ENCODE results near the gene RBMX.
A peak's percentile ranks its signal among the peaks of the same experiment; 100 is the strongest.
"Not testable (repeated sequence)": the region's sequence is repeated elsewhere in the genome, so short reads cannot be mapped to it uniquely, and the experiment has no call there.

RBMX gene

DNA sequence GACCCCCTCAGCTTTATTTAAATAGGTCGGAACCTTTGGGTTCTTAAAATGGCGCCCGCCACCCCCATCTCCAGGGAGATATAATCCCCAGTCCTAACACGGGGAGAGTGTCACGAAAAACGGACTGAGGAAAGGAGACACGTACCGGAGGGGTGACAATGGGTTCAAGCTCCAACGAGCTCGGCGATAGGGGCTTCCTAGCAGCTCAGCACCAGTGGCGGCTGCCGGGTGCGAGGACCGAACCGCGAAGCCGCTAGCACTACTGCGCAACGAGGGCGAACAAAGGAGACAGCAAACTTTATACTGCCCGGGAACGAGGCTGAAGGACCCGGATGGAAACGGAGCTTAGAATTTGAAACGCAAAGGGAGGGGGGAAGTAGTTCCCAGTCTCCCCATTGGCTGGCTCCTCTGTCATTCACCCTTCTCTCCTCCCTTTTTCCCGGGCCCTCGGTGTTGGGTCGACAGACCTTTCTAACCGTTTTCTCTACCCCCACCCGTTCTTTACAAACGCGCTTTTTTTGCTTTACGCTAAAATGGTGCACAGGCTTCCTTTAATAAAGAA, at the start of gene RBMX:
Gene RBMX (minus strand): TSS at position 274 of the 562 bp plus-strand sequence. CDS start 1,298 bp downstream, outside the sequence.
- peak; percentile 79 for DNase-seq

DNA sequence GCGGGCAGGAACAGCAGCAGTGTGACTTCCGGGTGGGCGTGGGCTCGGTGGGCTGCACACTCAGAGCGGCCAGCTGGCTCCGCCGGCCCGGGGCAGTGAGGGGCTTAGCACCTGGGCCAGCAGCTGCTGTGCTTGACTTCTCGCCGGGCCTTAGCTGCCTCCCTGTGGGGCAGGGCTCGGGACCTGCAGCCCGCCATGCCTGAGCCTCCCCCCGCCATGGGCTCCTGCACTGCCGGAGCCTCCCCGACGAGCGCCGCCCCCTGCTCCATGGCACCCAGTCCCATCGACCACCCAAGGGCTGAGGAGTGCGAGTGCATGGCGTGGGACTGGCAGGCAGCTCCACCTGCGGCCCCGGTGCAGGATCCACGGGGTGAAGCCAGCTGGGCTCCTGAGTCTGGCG, 40.9 kb upstream of the RBMX start:
- DNase-seq: not testable (repeated sequence)

DNA sequence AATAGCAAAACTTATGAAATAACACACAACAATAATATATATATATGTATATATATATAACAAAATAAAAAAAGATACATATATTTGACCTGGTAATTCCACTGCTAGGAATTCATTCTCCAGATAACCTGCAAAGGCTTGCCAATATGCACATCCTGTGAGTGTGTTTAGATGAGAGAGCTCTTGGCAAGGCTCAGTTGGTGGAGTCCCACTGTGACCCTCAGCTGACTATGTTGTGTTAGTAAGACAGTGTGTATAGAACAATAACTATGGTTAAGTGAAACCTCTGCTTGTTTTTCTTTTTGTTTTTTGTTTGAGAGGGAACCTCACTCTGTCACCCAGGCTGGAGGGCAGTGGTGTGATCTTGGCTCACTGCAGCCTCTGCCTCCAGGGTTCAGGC, 39.5 kb upstream of the RBMX start:
- no peak for DNase-seq

DNA sequence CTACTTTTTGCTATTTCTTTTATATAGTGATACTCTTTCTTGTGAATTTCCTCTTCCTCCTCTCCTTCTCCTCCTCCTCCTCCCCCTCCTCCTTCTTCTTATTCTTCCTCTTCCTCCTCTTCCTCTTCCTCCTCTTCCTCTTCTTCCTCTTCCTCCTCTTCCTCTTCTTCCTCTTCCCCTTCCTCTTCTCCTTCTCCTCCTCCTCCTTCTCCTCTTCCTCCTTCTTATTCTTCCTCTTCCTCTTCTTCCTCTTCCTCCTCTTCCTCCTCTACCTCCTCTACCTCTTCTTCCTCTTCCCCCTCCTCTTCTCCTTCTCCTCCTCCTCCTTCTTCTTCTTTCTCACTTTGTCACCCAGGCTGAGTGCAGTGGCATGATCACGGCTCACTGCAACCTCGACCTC, 36.3 kb upstream of the RBMX start:
- DNase-seq: no peak

DNA sequence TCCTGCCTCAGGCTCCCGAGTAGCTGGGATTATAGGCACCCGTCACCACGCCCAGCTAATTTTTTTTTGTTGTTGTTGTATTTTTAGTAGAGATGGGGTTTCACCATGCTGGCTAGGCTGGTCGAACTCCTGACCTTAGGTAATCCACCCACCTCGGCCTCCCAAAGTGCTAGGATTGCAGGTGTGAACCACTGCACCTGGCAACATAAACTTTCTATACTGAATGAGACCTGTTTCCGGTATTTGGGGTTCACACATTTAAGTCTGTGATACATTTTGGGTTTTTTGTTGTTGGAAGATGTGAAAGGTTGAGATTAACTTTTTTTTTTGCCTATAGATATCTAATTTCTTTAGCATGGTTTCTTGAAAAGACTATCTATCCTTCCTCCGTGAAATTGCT, 31.1 kb upstream of the RBMX start:
- not testable (repeated sequence) for DNase-seq

DNA sequence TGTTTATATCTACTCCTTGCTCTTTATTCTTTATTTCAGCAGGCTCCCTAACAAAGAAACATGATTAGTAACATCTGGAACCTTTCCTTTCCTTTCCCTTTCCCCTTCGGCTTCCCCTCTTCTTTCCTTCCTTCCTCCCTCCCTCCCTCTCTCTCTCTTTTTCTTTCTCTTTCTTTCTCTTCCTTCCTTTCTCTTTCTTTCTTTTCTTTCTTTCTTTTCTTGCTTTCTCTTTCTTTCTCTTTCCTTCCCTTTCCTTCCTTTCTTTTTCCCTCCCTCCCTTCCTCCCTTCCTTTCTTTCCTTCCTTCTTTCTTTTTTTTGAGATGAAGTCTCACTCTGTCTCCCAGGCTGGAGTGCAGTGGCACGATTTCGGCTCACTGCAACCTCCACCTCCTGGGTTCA, 30.7 kb upstream of the RBMX start:
- DNase-seq: no peak

DNA sequence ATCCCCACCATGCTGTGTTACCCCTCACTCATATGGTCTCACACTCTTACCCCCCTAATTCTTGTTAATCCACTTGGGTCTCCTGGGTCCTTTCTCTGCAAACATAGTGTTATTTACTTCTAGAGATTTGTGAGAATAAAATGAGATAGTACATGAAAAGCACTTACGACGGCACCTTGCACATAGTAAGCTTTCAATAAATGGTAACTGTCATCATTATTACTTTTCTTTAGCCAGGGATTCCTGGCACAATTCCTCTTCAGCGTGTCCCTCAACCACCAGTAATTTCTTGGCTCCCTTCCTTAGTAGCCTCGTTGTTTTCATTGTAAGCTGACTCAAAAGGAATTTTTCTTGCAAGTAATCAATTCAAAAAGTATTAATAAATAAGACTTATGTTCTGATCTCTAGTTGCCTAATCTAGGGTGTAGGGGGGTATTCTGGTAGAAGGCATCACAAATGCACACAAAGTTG, 30.1 kb upstream of the RBMX start:
- no peak for DNase-seq

DNA sequence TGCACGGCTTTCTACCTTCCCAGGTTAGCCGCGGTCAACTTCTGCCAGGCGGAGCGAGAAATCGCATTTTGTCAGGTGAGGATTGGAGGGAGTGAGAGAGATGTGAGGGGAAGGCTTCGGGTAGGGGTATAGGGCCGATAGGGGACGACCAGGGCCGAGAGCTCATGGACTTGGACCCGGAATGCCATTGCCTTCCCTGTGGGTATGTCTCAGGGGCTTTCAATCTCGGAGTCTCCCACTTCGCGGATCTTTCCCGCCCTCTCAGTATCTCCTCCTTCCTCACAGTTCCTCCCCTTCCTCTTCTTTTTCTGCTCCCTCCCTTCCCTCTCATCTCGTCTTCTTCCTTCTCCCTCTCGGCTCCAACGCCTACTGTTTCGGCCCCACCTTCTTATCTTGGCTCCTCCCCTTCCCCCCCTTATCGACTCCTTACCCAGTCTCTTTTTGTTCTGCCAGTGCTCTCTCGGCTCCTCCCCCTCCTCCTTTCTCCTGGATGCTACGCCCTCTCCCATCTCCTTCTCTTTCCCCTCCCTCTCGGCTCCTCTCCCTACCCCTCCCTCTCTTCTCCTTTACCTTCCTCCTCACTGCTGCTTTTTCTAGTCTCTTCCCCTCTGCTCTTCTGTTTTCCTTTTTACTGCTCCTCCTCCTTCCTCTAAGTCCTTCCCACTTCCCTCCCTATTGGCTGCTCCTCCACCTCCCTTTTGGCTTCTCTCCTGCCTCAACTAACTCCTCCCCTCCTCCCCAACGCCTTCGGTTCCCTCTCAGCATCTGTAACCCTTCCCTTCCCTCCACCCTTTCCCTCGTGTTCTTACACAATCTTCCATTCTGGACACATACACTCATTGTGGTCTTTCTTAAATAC, 29.4 kb upstream of the RBMX start:
- DNase-seq: peak; percentile 73

DNA sequence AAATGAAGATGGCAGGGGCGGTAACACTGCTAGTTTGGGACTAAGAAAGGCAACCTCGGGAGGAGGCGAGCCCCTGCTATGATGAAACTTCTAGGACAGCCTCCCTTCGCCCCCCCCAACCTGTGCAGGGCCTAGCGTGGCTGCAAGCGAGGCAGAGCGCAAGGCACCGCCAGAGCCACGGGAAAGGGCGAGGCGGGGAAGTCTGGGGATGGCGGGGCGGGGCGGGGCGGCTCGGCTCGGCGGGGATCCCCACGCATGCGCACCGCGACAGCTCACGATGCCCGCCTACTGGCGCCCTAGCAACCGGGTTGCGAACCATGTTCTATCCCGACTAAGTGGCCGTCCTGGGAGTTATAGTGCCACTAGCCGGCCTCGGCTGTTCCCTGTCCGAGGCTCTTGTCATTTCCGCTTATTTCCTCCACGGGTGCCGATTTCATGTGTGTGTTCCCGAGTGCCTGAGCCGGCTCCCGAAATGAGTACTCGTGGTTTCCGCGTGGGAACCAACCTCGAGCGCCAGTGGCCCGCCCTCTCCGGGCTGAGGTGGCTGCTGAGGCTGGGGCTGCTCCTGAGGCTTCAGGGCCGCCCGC, 28.7 kb upstream of the RBMX start:
- DNase-seq: peak; percentile 39

DNA sequence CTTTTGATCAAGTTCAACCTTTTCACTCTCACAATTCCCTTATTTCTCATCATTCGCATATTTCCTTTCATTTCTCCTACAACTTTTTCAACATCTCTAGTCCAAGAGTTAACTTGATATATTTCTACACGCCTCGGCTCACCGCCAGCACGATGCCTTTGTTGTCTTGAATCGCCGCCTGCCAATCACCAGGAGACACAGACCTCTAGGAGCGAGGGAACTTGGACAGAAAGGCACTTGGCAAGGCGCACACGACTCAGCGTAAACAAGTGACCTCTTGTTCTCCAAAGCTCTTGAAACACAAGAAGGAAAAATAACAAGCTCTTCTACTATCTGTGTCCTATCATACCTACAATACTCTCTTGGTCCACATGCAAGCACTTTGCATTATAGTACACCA, 27.1 kb upstream of the RBMX start:
- no peak for DNase-seq

DNA sequence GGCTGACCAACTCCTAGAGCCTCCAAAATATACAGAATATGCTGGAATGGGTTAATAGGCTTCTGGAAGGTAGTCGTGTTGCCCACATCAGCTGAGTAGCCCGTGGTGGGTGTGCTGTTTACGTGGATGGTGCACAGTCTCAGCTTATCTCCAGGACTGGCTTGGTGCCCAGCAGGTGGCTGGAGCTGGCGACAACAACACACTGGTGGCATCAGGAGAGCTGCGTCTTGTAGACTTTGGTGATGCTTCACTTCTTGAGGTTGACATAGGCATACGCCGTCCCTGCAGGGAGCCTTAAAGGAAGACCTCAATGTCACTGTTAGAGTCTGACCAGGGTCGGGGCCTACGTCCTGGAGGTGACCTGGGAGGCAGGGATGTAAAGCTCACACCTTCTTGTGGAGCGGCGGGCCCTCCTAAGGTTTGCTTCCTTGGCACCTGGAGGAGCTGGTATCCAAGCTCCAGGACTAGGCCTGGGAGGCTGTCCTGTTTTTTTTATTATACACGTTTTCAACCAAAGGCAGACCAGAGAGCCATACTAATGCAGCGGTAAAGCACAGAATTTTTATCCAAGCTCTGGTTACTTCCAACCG, 26.5 kb upstream of the RBMX start:
- DNase-seq: no peak

DNA sequence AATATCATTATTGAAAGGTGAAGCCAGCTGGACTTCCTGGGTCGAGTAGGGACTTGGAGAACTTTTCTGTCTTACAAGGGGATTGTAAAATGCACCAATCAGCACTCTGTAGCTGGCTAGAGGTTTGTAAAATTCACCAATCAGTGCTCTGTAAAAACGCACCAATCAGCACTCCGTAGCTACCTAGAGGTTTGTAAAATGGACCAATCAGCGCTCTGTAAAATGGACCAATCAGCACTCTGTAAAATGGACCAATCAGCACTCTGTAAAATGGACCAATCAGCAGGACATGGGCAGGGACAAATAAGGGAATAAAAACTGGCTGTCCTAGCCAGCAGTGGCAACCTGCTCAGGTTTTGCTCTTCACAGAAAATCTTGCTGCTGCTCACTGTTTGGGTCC, 23.5 kb upstream of the RBMX start:
- not testable (repeated sequence) for DNase-seq

DNA sequence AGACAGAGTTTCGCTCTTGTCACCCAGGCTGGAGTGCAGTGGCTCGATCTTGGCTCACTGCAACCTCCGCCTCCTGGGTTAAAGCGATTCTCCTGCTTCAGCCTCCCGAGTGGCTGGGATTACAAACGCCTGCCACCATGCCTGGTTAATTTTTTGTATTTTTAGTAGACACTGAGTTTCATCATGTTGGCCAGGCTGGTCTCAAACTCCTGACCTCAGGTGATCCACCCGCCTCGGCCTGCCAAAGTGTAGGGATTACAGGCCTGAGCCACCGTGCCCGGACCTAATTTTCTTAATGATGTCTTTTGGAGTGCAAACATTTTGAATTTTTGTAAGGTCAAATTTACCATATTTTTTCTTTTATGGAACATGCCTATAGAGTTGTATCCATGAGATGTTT, 19.5 kb upstream of the RBMX start:
- DNase-seq: not testable (repeated sequence)

DNA sequence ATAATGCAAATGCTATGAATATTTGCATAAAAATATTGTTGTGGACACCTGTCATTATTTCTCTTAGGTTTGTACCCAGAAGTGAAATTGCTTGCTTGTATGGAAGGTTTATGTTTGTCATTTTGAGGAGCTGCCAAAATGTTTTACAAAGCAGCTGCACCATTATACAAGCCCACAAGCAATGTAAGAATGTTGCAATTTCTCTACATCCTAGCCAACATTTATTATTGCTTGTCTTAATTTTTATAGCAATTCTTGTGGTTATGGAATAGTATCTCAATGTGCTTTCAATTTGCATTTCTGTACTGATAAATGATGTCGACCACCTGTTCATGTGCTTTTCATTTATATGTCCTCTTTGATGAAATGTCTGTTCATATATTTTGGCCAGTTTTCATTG, 18.7 kb upstream of the RBMX start:
- DNase-seq: peak; percentile 50

DNA sequence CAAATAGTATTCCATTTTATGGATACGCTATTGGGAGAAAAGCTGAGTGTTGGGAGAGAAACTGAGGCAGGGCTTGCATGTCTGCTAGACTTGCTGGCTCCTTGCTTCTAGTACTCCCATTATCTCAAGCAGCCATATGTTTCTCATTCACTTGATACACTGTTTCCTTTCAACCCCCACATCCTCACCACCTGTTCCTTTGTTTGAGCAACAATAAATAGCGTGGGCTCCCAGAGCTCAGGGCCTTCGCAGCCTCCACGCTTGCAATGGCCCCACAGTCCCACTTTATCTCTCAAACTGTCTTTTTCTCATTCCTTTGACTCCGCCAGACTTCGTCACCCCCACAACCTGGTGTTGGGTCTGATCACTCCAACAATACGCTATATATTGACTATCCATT, 18.2 kb upstream of the RBMX start:
- DNase-seq: peak; percentile 25

DNA sequence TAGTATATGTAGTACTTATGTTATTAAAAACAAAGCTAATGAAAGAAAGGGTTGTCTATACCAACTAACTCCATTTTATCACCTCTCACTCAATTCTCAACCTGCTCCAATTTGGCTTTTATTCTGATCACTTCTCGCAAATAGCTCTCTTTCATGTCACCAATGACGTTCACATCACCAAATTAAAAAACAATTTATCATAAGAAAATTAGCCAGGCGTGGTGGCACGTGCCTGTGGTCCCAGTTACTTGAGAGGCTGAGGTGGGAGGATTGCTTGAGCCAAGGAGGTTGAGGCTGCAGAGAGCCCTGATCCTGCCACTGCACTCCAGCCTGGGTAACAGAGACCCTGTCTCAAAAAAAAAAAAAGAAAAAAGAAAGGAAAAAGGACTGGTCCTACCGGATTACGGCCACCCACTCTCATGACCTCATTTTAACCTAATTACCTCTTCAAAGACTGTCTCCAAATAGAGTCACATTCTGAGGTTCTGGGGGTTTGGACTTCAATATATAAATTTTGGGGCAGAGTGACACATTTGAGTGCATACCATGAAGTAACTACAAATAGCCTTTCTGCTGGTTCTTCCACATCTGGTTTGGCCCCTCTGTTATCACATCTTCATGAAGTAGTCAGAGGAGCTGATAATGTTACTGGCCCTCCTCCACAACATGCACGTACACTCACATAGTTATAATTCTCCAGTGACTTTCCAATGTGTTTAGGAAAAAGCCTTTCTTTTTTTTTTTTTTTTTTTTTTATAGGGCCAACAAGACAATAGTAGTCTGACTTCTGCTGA, 15.8 kb upstream of the RBMX start:
- no peak for DNase-seq

DNA sequence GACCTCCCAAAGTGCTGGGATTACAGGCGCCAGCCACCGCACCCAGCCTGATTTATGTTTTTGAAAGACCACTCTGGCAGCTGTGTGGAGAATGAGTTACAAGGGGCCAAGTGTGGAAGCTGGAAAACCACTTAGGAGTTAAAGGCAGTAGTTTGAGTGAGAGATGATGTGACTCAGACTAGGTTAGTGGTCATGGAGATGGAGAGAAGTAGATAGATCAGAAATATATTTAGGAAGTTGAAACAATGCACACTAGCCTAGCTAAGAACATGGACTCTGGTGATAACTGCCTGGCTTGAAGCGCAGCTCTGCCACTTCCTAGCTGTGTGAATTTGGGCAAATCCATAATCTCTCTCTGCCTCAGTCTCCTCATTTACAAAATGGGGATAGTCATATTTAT, 11.9 kb upstream of the RBMX start:
- DNase-seq: no peak

DNA sequence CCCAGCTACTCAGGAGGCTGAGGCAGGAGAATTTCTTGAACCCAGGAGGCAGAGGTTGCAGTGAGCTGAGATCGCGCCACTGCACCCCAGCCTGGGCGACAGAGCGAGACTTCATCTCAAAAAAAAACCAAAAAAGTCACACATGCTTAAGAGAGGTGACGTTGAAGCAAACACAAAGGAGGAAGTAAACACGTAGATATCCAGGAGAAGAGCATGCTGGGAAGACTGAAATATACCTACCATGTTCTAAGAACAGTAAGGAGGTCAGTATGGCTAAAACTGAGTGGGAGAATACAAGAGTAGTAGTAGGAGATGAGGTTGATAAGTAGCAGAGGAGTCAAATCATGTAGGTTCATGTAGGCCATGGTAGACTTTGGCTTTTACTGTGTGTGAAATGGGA, 10.1 kb upstream of the RBMX start:
- not testable (repeated sequence) for DNase-seq

DNA sequence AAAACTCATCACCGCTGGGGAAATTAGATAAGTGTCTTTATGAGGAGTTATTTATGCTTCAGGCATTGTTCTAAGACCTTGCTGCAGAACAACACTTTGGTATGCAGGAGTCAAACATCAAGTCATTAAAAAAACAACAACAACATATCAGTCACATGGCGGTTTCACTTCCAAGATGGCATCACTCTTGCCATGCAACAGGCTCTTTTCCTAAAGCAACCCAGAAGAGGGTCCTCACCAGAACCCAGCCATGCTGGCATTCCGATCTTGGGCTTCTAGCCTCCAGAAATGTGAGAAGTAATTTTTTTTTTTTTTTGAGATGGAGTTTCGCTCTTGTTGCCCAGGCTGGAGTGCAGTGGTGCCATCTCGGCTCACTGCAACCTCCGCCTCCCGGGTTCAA, 8.7 kb upstream of the RBMX start:
- no peak for DNase-seq

DNA sequence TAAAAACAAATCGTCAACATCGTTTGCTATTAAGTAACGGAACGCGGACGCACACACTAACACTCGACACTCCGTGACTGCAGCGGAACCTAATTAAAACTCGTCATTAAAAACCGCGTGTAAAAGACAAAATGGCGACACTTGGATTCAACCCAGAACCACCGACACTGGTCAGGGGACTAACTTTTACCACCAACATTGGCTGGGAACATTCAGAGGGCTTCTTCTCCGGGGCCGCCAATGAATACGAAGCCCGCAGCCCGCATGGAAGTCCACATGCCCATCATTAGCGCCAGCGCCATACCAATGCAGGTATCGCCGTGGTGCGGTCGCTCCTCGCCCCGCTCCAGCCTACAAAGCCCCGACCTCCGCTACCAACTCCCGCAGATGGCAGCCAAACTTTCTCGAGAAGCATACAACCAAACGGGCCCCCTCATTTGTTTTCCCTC, 498 bp downstream of the RBMX start:
- DNase-seq: no peak

DNA sequence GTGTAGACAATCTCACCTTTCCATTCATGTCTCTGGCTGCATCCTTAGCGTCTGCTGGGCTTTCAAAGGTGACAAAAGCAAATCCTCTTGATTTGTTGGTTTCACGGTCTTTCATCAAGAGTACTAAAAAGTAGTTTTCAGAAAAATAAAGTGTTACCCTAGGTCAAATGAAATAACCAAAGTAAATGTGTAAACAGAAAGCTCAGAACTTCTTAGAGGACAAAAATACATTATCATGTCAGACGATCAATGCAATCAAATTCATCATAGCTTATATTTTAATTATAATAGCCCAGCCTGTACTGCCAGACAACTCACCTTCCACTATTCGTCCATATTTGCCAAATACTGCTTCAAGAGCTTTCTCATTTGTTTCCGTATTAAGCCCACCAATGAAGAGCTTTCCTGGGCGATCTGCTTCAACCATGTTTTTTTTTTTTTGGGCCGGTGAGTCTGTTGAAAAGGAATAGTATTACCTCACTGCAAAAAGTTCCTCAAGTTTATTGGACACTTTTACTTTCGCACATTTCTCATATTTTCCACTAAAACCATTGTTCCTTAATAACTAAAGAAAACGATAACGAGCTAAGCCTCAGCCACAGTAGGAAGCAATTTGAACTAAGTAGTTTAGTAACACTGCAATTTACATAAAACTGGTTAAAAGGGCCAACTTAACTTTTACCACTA, 1.4 kb downstream of the RBMX start:
- no peak for DNase-seq

DNA sequence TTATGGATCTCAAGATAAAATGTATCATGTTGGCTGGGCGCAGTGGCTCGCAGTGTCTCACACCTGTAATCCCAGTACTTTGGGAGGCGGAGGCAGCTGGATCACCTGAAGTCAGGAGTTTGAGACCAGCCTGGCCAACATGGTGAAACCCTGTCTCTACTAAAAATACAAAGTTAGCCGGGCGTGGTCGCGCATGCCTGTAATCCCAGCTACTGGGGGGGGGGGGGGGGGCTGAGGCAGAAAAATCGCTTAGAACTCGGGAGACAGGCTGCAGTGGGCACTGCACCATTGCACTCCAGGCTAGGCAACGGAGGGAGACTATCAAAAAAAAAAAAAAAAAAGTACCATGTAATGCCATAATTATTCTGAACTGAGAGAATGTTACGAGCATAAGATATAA, 2.1 kb downstream of the RBMX start:
- DNase-seq: no peak
